ENCODE results near the gene DIPK1A. TPM values are rescaled to one million over a fixed set of nuclear protein-coding genes. Genes with fewer than 3 reads are reported as not detected.
"Not testable (repeated sequence)": the region's sequence is repeated elsewhere in the genome, so short reads cannot be mapped to it uniquely, and the experiment has no call there.

DIPK1A gene
- total RNA-seq, 1 experiment from 2014 or later, result 3.8 TPM

DNA sequence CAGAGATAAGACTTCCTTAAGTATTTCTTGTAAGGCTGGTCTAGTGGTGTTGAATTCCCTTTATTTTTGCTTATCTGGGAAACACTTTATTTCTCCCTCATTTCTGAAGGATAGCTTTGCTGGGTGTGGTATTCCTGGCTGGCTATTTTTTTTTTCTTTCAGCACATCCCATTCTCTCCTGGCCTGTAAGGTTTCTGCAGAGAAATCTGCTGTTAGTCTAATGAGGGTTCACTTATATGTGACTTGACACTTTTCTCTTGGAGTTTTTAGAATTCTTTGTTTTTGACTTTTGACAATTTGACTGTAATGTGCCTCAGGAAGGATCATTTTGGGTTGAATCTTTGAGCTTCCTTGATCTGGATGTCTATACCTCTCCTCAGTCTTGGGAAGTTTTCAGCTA lies 61.5 kb downstream of the DIPK1A start:
- TF ChIP-seq, protein P1, sequence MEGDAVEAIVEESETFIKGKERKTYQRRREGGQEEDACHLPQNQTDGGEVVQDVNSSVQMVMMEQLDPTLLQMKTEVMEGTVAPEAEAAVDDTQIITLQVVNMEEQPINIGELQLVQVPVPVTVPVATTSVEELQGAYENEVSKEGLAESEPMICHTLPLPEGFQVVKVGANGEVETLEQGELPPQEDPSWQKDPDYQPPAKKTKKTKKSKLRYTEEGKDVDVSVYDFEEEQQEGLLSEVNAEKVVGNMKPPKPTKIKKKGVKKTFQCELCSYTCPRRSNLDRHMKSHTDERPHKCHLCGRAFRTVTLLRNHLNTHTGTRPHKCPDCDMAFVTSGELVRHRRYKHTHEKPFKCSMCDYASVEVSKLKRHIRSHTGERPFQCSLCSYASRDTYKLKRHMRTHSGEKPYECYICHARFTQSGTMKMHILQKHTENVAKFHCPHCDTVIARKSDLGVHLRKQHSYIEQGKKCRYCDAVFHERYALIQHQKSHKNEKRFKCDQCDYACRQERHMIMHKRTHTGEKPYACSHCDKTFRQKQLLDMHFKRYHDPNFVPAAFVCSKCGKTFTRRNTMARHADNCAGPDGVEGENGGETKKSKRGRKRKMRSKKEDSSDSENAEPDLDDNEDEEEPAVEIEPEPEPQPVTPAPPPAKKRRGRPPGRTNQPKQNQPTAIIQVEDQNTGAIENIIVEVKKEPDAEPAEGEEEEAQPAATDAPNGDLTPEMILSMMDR (conservative IDR thresholded peaks at IDR 0.05), result no peak
- H3K56ac ChIP-seq (ENCODE audit: insufficient read length, low read depth, low read length), result no peak overlapping the region
- no peaks in the 10 kb centered on the region for H3K4me1 ChIP-seq (ENCODE audit: insufficient read depth, low read length)
- no peak overlapping the region for H2BK120ac ChIP-seq (ENCODE audit: low read depth, low read length, poor library complexity, severe bottlenecking)
- H2BK20ac ChIP-seq (ENCODE audit: low read depth, low read length, poor library complexity, severe bottlenecking), result no peak overlapping the region
- H4K5ac ChIP-seq (ENCODE audit: insufficient read length, low read depth, low read length), result no peak overlapping the region
- H2BK5ac ChIP-seq (ENCODE audit: insufficient read length, low read length), result no peak overlapping the region
- H3K79me1 ChIP-seq (ENCODE audit: insufficient read depth, low read depth, low read length, poor library complexity, severe bottlenecking), result no peaks in the 10 kb centered on the region
- peaks cover 0 to 4% (median 0%) of the 10 kb centered on the region in 3 experiments; a peak in 1 of 7 replicates for H3K36me3 Mint-ChIP-seq (ENCODE audit: insufficient read depth in 1 of 3, low read depth in 3 of 3)
- no peak overlapping the region for H3K14ac ChIP-seq (ENCODE audit: insufficient read depth, low read length)
- H3K27me3 Mint-ChIP-seq (ENCODE audit: low read depth), result no peaks in the 10 kb centered on the region
- H3K4ac ChIP-seq (ENCODE audit: low read depth, low read length), result no peak overlapping the region
- no peaks in the 10 kb centered on the region for H3K23me2 ChIP-seq (ENCODE audit: insufficient read length, low read depth, low read length, poor library complexity, severe bottlenecking)
- H3K4me1 Mint-ChIP-seq, result no peaks in the 10 kb centered on the region
- H4K91ac ChIP-seq (ENCODE audit: insufficient read length, low read depth, low read length), result no peak overlapping the region
- no peaks in the 10 kb centered on the region for H3K9me3 ChIP-seq (ENCODE audit: control insufficient read depth, low read depth, low read length)
- H2BK15ac ChIP-seq (ENCODE audit: low read depth, low read length), result no peak overlapping the region
- H3K27ac Mint-ChIP-seq, result no peak overlapping the region
- H3K9ac ChIP-seq (ENCODE audit: extremely low read depth, insufficient read length, low read length), result no peak overlapping the region
- peaks cover 8 to 9% of the 10 kb centered on the region in 2 experiments for H3K9me3 Mint-ChIP-seq
- H3K23ac ChIP-seq (ENCODE audit: insufficient read length, low read depth, low read length), result no peak overlapping the region
- H3K18ac ChIP-seq (ENCODE audit: insufficient read length, low read depth, low read length), result no peak overlapping the region
- no peak overlapping the region for H3K27ac ChIP-seq (ENCODE audit: insufficient read length, low read depth, low read length)
- H3K79me2 ChIP-seq (ENCODE audit: insufficient read depth, low read length), result no peaks in the 10 kb centered on the region
- no peak overlapping the region for H3K4me2 ChIP-seq (ENCODE audit: insufficient read depth, insufficient read length, low read length)
- H2BK12ac ChIP-seq (ENCODE audit: insufficient read length, low read depth, low read length), result no peak overlapping the region
- H4K20me1 ChIP-seq (ENCODE audit: control insufficient read depth, insufficient read depth, insufficient read length), result no peaks in the 10 kb centered on the region
- H2AFZ ChIP-seq (ENCODE audit: low read length), result no peak overlapping the region
- H3K4me3 Mint-ChIP-seq, result no peak overlapping the region
- no peak overlapping the region for H2AK5ac ChIP-seq (ENCODE audit: insufficient read length, low read length)
- DNase-seq, result no peak
- no peak overlapping the region for H3T11ph ChIP-seq (ENCODE audit: low read length)
- no peaks in the 10 kb centered on the region for H3K27me3 ChIP-seq (ENCODE audit: insufficient read depth, low read length)
- H4K8ac ChIP-seq (replicated peaks; ENCODE audit: insufficient read length, low read depth, low read length), result no peak overlapping the region

DNA sequence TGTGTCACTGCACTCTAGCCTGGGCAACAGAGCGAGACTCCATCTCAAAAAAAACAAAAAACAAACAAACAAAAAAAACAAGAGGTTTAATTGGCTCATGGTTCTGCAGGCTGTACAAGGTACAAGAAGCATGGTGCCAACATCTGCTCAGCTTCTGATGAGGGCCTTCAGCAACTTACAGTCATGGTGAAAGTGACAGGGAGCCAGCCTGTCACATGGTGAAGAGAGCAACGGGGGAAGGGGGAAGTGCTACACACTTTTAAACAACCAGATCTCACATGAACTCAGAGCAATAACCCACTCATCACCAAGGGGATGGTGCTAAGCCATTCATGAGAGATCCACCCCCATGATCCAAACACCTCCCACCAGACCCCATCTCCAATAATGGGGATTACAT lies 63.2 kb downstream of the DIPK1A start:
- not testable (repeated sequence) for H2BK20ac ChIP-seq (ENCODE audit: low read depth, low read length, poor library complexity, severe bottlenecking); H2AFZ ChIP-seq (ENCODE audit: low read length); H3K36me3 Mint-ChIP-seq (ENCODE audit: insufficient read depth in 1 of 3, low read depth in 3 of 3); H2BK5ac ChIP-seq (ENCODE audit: insufficient read length, low read length); H3K4me1 Mint-ChIP-seq; H3K4me2 ChIP-seq (ENCODE audit: insufficient read depth, insufficient read length, low read length); H2BK15ac ChIP-seq (ENCODE audit: low read depth, low read length); H3K79me1 ChIP-seq (ENCODE audit: insufficient read depth, low read depth, low read length, poor library complexity, severe bottlenecking); H4K5ac ChIP-seq (ENCODE audit: insufficient read length, low read depth, low read length); H3K4me3 Mint-ChIP-seq; H2BK12ac ChIP-seq (ENCODE audit: insufficient read length, low read depth, low read length); H3K23me2 ChIP-seq (ENCODE audit: insufficient read length, low read depth, low read length, poor library complexity, severe bottlenecking); H3K9me3 ChIP-seq (ENCODE audit: control insufficient read depth, low read depth, low read length); H3K9ac ChIP-seq (ENCODE audit: extremely low read depth, insufficient read length, low read length); H3K18ac ChIP-seq (ENCODE audit: insufficient read length, low read depth, low read length); H4K8ac ChIP-seq (replicated peaks; ENCODE audit: insufficient read length, low read depth, low read length); H2AK5ac ChIP-seq (ENCODE audit: insufficient read length, low read length); H3K4ac ChIP-seq (ENCODE audit: low read depth, low read length); H3K23ac ChIP-seq (ENCODE audit: insufficient read length, low read depth, low read length); DNase-seq; H2BK120ac ChIP-seq (ENCODE audit: low read depth, low read length, poor library complexity, severe bottlenecking); H3K79me2 ChIP-seq (ENCODE audit: insufficient read depth, low read length); H3K27me3 ChIP-seq (ENCODE audit: insufficient read depth, low read length); H3K27ac Mint-ChIP-seq; H3K56ac ChIP-seq (ENCODE audit: insufficient read length, low read depth, low read length); H3K14ac ChIP-seq (ENCODE audit: insufficient read depth, low read length); H4K91ac ChIP-seq (ENCODE audit: insufficient read length, low read depth, low read length); H3K27me3 Mint-ChIP-seq (ENCODE audit: low read depth); H3K4me1 ChIP-seq (ENCODE audit: insufficient read depth, low read length); H3T11ph ChIP-seq (ENCODE audit: low read length); H4K20me1 ChIP-seq (ENCODE audit: control insufficient read depth, insufficient read depth, insufficient read length); H3K27ac ChIP-seq (ENCODE audit: insufficient read length, low read depth, low read length)
- H3K9me3 Mint-ChIP-seq, result peaks cover 9 to 10% of the 10 kb centered on the region in 2 experiments
- WGBS (ENCODE audit: extremely low coverage, insufficient read length, low lambda C conversion rate), result no CpG with 5 or more reads among the region's 2 CpGs

Data from H9 (cell line).